RPMI7951 (cell line): ENCODE results near the gene DRC1. TPM values are rescaled to one million over a fixed set of nuclear protein-coding genes. Genes with fewer than 3 reads are reported as not detected.
A peak's percentile ranks its signal among the peaks of the same experiment; 100 is the strongest.

Experiments used
- DNase-seq: peaks from one replicate; pipeline ENCODE4 v3.0.0-alpha.2; 2012; ENCODE audit warnings: low read depth
- total RNA-seq: library from RNA; depleted of rRNA; stranded (reverse); fragments of >200 nt; shearing (Covaris generic); gene quantifications from 2 replicates; pipeline ENCODE4 v1.2.3, GENCODE V29; 2014

Gene DRC1
- total RNA-seq, 1 experiment from 2014 or later: 0.24 TPM

DNA sequence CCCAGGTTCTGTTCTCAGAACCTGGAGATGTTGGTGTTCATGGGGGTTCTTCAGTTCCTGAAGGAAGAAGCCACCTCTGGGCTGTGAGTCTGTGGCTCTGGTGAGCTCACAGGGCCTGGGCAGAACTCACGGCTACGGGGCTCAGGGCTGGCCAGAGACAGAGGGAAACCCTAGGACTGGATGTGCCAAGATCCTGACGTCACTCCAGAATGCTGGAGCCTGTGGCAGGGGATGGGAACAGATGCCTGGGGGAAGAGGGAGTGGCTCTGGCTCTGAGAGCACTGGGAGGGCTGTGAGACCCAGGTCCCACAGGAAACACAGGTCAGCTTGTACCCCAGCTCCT lies 76.2 kb downstream of the DRC1 start, which contains the start of gene OTOF:
TSS of gene OTOF (minus strand) at position 214 of the 343 bp plus-strand sequence.
- peak; percentile 43 for DNase-seq

DNA sequence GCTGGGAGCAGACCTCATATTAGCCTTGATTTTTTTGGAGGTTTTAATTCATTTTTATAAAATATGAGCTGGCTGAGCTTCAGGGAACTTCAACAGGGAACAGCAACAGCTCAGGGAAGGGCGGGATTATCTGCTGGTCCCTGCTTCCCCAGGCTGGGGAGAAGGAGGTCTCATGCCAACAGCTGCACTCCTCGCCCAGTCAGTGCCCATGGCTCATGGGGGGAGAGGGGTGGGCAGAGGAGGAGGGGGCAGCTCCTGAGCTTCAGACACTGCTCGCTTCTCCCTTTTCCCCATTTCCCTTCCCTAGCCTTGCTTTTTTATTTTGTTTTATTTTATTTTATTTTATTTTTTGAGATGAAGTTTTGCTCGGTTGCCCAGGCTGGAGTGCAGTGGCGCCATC lies 76.6 kb downstream of the DRC1 start:
- DNase-seq: no peak

DNA sequence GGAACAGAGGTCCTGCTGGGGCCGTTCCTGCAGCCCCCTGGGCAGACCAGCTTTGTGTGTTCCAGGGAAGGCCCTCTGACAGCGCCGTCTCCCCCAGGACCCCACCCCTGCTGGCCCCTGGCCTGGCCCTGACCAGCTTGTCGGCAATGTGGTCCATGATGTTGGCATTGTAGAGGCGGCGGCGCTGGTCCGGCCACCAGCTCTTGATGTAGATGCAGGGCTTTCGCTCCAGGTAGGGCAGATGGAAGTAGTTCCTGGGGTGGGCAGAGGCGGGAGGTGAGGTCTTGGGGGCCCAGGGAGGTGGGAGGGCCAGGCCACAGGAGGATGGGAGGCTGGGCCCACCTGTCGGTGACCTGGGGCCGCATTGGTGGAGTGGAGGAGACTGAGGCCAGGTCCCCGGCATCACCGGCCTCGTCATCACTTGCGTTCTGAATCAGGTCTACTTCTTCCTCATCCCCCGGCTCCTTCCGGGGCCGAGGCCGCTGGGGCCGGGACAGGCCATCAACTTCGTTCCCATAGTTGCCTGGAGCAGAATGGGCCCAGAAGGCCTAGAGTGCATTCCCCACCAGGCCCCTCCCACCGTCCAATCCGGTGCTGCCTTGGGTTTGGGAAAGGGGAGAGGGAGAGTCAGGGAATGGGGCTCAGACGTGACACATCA lies 77.5 kb downstream of the DRC1 start:
- DNase-seq: no peak

DNA sequence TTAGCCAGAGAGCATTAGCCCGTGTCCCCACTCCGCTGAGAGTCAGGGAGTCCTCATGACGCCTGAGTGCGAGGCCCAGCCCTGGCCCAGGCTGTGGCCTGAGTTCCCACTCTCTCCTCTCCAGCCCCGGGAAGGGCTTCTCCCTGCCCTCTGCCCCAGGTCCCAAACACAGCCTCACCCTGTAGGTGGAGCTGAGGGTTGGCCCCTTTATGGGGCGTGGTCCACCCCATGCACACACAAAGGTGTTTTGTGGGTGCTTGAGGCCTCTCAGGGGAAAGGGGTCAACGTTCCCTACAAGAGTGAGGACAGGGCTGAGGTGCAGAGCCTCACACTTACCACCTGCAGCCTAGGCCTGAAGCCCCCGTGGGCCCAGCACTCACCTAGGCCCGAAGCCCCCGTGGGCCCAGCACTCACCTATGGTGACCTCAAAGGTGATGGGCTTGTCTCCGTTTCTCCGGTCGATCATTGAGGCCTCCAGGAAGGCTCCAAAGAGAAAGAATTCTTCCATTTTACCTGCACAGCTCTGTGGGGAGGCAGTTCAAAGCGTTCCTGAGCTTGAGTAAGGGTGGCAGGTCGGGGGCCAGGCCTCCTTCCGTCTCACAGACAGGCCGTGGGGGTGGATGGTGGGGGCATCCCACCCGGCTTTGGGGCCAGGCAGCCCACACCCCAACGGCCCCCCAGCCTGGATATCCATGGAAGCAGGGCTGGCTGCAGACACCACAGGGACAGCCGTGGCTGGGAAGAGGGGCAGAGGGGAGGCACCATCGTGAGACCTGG lies 78.3 kb downstream of the DRC1 start:
- DNase-seq: no peak

DNA sequence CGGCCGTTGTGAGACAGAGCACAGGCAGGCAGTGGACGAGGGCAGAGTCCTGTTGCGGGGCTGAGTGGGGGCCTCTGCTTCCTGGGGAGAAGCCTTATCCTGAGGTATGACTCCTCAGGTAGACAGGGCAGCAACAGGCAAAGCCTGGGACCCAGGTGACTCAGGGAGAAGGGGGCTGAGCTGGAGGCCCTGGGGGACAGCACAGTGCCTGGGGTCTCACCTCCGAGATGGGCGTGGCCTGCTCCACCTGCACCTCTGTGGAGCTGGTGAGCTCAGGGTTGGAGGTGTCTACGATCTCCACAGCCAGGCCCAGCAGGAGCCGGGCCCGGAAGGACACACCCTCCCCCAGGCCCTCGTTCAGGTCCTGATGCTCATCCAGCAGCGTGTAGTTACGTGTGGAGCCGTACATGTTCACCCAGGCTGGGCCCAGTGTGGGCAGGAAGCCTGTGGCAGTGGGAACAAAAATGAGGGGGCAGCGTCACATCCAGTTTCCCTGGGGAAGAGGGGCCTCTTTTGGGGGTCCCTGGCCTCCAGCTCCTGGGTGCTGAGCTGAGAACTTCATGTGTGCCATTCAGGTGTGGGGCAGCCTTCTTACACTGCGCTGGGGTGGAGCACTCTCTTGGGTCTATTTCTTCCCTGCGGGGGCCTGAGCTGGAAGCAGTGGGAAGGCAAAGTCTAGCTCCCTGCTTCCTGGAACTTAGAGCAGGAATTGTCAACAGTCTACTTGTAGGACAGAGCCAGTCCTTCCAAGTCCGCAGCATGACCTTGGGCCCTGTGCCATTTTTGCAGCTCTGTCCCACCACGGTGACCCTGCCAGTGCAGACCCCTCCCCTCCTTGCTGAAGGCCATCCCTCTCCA lies 79.1 kb downstream of the DRC1 start:
- no peak for DNase-seq

DNA sequence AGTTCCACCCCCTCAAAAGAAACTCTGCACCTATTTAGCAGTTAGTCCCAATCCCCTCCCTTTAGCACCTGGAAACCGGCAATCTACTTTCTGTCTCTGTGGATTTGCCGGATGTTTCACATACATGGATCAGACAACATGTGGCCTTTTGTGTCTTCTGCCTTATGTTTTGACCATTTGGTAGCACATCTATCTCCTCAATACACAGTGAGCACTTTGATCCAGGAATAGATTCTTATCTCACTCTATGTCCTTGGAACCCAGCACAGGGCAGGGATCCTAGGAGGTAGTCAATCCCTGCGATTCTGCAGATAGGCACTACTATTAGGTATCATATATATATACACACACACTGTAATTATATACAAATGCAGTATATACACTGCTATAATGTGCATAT lies 80.0 kb downstream of the DRC1 start:
- no peak for DNase-seq

DNA sequence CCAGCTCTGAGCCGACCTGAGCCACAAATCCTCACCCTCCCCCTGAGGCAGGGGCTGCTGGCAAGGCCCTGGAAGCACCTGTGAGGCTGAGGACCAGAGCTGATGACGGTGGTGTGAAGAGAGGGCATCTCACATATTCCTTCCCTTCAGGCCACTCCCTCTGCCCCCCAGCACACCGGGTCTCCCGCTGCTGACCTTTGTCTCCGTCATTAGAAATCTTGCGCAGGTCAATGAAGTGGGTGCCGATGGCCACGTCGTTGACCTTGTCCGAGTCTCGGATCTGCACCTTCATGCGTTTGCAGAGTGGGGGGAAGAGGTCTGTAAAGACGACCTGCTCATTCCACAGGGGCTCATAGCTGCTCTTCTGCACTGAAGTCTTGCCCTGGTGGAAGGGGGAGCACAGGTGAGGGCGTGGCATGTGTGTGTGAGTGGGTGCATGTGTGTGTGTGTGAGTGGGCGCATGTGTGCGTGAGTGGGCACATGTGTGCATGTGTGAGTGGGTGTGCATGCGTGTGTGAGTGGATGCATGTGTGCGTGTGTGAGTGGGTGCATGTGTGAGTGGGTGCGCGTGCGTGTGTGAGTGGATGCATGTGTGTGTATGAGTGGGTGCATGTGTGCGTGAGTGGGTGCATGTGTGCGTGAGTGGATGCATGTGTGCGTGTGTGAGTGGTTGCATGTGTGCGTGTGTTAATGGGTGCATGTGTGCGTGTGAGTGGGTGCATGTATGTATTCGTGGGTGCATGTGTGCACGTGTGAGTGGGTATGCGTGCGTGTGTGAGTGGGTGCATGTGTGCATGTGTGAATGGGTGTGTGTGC lies 80.7 kb downstream of the DRC1 start:
- no peak for DNase-seq

DNA sequence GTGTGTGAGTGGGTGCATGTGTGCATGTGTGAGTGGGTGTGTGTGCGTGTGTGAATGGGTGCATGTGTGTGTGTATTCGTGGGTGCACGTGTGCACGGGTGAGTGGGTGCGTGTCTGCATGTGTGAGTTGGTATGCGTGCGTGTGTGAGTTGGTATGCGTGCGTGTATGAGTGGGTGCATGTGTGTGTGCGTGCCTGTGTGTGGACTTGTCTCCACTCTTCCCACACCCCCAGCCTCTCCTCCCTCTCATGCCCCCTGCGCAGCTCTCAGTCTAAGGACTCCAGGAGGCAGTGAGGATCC lies 81.3 kb downstream of the DRC1 start:
- DNase-seq: no peak

DNA sequence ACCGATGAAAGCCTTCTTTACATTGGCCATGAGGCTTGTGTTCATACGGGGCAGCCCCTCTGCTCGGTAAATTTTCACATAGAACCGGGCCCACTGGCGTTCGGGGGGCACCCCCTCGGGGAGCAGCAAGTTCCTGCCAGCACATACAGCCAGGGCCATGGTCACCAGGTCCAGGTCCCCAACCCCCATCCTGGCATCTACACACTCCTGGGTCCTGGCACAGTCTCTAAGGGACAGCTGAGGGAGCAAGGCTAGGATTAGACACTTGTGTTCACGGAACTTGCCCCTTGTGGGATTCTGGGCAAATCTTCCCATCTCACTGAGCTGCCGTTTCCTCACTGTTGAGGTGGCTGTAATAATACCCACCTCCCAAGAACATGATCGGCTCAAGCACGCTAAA lies 81.8 kb downstream of the DRC1 start:
- DNase-seq: no peak

DNA sequence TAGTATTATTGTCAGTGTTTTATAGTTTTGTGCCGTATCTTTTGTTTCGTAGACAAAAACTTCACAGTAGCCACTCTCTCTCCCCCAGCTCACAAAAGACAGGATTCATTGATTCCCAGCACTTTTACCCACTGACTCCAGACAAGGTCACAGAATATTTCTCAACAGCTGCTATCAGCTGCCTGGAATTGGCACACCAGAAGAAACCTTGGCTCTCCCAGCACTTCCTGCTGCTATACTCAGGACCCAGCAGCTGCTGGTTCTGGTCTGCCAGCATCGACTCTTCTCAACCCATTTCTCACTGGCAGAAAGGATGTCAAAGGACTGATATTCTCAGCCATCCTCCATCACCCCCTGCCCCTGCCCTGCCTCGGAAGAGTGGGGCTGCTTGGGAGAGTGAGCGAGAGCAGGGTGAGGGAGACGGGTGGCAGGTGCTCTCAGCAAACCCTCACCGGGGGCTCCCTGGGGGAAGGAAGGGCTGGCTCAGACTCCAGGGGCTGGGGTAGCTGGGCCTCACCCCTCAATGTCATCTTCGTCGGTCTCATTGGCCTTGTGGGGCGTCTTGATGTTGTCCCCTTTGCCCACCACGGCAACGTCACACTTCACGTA lies 82.3 kb downstream of the DRC1 start:
- no peak for DNase-seq

DNA sequence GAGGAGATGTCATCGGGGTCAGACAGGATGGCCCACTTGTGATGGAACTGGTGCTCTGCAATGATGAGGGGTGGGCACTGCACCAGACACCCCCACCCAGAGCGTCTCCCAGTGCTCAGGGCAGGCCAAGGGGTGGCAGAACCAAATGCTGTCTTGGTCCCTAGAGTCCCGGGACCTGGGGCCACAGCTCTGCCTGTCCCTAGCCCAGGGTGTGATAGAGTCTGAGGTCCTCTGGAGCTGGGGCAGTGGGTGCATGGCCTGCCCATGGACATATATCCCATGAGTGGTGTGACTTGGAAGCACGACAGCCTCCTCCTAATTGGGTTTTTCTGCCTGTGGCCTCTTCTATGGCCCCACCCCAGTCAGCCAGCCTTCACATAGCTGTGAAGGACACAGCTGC lies 82.9 kb downstream of the DRC1 start:
- no peak for DNase-seq

DNA sequence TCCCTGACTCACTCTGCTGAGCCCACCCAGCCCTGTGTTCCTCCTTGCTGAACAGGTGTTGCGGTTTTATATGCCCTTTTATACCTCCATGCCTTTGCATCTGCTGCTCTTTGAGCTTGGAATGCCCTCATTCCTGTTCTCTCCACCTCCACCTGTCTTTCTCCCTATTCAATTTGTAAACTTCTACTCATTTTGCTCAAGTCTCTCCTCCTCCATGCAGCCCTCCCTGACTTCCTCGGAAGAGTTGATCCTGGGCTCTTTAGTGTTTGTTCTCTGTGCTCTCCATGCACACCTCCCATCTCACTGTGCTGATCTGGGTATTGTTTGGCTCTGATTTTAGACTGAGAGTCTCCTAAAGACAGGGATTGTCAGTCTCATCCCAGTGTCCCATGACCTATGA lies 83.4 kb downstream of the DRC1 start:
- no peak for DNase-seq

DNA sequence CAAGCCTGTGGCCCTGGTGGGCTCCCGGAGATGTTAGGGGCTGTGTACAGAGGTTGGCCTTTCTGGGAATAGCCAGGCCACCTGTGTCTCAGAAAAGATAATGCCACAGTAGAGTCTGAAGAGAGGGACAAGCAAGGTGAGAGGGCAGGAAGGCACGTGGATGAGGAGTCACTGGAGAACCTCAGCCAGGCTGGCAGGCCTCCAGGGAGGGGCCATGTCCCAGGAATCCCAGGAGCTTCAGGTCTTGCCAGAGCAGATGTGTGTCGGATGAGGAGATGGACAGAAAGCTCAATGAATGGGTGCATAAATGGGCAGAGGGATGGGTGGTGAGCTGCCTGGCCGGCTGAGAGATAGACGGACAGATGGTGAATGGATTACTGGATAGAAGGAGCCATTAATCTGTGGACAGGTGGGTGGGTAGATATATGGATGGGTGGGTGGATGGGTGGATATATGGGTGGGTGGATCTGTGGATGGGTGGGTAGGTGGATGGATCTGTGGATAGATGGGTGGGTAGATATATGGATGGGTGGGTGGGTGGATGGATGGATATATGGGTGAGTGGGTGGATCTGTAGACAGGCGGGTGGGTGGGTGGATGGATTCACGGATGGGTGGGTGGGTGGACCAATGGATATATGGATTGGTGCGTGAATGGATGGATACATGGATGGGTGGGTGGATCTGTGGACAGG lies 84.2 kb downstream of the DRC1 start:
- no peak for DNase-seq

DNA sequence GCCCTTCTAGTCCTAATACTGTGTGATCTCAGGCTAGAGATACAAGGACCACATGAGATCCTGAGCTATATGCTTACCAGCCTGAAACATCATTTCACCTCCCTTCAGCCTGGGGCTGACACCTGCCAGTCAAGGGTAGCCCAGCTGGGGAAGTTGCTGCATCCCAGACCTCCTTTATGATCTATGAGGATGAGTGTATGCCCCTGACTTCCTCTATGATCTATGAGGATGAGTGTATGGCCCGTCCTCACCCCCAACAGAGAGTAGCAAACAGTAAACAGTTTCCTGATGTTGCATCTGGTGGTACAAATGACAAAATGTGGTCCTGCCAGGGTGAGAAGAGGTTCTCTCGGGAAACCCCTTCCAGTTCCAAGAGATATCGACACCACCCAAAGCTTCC lies 85.1 kb downstream of the DRC1 start:
- DNase-seq: no peak

DNA sequence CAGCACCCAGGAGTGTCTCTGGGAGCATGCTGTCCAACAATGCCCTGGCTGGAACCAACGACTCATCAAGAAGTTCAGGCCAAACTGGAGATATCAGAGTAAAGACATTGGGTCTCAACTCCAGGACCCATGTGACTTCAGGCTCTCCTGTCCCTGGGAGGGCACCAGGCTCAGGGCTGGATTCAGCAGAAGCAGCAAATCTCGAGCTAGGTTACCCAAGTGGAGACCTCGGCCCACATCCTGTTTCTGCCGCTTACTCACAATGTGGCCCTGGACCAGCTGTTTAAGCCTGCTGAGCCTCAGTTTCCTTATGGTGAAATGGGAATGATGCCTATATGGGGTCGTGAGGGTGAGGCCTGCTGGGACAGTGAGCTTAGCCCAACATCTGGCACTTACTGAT lies 85.5 kb downstream of the DRC1 start:
- no peak for DNase-seq

DNA sequence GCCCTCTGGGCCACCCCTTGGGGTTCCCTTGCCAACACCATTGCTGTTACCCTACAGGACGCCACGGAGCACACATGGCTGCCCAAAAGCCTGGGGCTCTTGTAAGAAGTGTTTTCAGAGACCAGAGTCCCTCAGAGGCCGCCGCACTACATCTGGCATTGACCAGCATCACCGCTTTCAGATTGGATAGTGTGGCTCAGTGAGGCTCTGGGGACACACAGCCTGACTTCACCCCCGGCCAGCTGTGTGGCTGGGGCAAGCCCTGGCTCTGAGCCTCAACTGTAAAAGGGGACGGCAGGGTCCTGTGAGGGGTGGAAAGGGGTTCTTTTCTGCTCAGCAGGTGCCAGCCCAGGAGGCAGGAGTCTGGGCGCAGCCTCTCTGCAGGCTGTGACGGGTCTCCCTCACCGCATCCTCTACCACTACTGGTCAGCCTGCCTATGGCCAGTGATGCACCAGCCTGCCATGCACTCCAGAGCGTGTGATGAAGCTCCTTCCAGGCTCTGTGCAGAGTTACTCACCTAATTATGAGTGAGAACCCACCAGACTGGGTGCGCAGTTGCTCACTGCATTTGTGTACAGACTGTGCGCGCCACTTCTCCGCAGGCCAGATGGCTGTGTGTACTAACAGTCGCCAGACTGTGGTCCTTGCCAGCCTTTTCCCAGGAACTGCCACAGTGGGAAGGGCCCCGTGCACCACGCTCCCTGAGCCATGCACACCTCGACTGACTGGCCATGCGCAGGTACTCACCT lies 86.9 kb downstream of the DRC1 start:
- no peak for DNase-seq

DNA sequence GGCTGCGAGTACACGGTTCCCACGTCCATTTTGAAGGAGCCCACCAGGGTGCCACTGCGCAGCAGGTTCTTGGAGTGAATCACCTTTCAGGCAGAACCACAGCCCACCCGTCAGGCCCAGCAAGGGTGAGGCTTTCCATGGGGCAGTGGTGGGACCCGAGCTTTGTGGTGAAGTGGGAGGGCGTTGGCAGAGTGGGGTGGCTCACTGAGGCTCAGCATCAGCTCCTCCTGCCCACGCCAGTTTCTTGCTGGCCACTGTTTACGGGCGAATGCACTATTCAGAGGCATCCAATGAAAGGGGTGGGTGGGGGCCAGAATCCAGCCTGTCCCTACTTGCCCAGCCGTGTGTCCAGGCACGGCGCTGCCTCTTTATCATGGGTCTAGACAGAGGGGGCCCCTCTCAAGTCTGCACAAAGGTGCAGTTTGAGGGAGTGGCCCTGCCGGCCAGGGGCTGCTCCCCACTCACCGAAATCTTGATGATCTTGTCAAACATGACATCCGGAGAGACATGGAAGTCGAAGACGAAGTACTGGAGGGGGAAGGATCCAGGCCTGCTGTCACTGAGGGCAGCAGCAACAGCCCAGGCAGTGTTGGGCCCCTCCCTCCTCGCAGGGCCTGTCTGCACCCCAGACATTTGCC lies 87.6 kb downstream of the DRC1 start:
- no peak for DNase-seq

DNA sequence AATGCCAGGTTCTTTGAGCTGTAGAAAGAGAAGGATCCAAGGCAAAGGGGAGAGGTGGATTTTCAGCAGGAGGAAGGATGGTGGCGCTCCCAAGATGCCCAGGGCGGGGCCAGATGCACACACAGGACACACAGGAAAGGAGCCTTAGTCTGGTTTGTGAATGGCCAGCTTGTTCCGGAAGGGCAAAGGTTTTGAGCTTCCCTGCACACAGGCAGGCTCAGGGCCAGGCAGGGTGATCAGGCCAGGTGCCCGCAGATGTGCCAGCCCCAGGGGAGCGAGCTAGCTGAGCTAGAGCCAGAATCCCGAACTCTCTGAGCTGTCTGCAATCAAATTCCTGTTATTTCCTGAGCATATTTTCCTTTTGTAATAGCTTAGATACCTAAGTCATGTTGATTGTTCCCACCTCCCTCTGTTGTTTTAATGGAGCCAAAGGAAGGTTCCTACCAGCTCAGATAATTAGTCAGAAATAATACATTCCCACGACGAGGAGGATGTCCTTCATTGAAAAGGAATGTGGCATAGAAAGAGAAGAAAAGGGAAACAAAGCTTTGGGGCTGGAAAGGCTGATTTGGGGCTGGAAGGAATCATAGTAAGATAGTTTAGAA lies 89.9 kb downstream of the DRC1 start:
- DNase-seq: no peak

DNA sequence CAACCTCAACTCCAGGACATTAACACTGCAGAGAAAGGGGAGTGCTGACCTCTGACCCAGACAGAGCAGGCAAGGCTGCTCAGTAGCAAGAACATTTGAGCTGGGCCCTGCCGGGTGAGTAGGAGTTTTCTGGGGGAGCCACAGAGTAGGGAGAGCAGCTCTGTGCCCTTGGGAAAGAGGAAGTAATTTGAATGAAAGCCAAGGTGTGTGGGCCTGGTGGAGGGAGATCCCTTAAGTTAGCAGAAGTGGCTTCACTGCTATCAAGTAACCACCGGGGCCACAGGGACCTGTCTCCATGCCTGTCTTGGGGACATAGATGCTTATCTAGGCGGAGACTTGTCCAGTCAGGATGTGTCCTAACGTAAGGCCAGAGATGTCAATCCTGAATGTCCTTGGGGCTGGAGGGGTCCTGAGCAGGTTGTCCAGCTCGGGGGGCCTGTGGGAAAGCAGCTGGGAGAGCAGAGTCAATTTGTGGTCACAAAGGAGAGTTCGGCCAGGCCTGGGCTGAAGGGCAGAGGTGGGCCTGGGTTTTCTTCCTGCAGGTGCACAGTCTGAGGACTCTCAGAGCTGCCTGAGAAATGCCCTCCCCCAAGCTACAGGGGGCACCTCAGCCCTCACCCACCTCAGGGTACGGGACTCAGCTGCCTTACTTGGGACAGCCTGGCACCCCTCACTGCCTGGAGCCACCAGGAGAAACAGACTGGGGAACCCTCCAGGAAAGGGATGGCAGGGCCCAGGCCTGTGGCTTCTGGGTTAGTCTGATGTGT lies 91.2 kb downstream of the DRC1 start:
- DNase-seq: no peak
